Lung (tissue), 12 donors: Measurements from ENCODE around the gene LONP2. TPM values are rescaled to one million over a fixed set of nuclear protein-coding genes. Genes with fewer than 3 reads are reported as not detected.
A peak's percentile ranks its signal among the peaks of the same experiment; 100 is the strongest.
"Not testable (repeated sequence)": the region's sequence is repeated elsewhere in the genome, so short reads cannot be mapped to it uniquely, and the experiment has no call there.

Source experiments
- ATAC-seq: fragments of 200-7000 bp; cut with Tn5 transposase; one replicate; pipeline ENCODE4 v1.9.1; 2020; ENCODE audit warnings: moderate number of reproducible peaks; ENCODE audit not compliant: insufficient read depth, low FRiP score
- DNase-seq, 3 donors: peaks; one replicate each; pipeline ENCODE4 v3.0.0-alpha.2; 2013 to 2017
- H3K27ac ChIP-seq, 2 donors: one replicate each; pipeline ENCODE4 v1.5.1; 2013; ENCODE audit warnings: mild to moderate bottlenecking in 2 of 2, moderate library complexity in 2 of 2, control low read depth in 1 of 2, inconsistent platforms in 1 of 2, low read depth in 1 of 2, low read length in 1 of 2
- H3K27me3 ChIP-seq, 3 donors: one replicate each; pipeline ENCODE4 v1.5.1; 2013; ENCODE audit warnings: low read length in 2 of 3; ENCODE audit not compliant: control insufficient read depth in 3 of 3, insufficient read depth in 3 of 3
- H3K36me3 ChIP-seq, 4 donors: one replicate each; pipeline ENCODE4 v1.5.1; 2013; ENCODE audit warnings: low read length in 4 of 4, mild to moderate bottlenecking in 1 of 4, moderate library complexity in 1 of 4; ENCODE audit not compliant: control insufficient read depth in 4 of 4, insufficient read depth in 4 of 4
- H3K4me1 ChIP-seq, 5 donors: one replicate each; pipeline ENCODE4 v1.5.1; 2013; ENCODE audit warnings: low read length in 5 of 5, mild to moderate bottlenecking in 2 of 5, moderate library complexity in 1 of 5; ENCODE audit not compliant: control insufficient read depth in 5 of 5, insufficient read depth in 5 of 5
- H3K4me3 ChIP-seq: one replicate; pipeline ENCODE4 v1.5.1; 2013; ENCODE audit warnings: mild to moderate bottlenecking, control low read depth, moderate library complexity
- H3K9ac ChIP-seq, 2 donors: one replicate each; pipeline ENCODE4 v1.5.1; 2013; ENCODE audit warnings: low read length in 2 of 2, control low read depth in 1 of 2; ENCODE audit not compliant: insufficient read depth in 1 of 2
- H3K9me3 ChIP-seq, 4 donors: one replicate each; pipeline ENCODE4 v1.5.1; 2013; ENCODE audit warnings: low read length in 3 of 4, mild to moderate bottlenecking in 1 of 4, moderate library complexity in 1 of 4; ENCODE audit not compliant: control insufficient read depth in 4 of 4, insufficient read depth in 3 of 4
- CTCF ChIP-seq: IDR thresholded peaks from 2 replicates; pipeline ENCODE4 v1.5.1; 2012; ENCODE audit warnings: mild to moderate bottlenecking; ENCODE audit errors: control extremely low read depth, extremely low read depth
- WGBS, 2 donors: extraction: QIAGEN DNeasy Blood & Tissue Kit; methylation state at CpG; one replicate each; pipeline ENCODE4 v1.1.7; 2013; 5-methylcytosine and 5-hydroxymethylcytosine counted together
- polyA plus RNA-seq, 2 donors: library from polyadenylated mRNA; stranded (reverse); fragments of 200-250 nt; gene quantifications; one replicate each; pipeline ENCODE4 v1.2.1, GENCODE V29; 2013
- total RNA-seq, 2 donors: library from RNA; depleted of rRNA in 1 of 2; stranded (reverse); fragments of >200 nt in 1 of 2; gene quantifications; one replicate each; pipeline ENCODE4 v1.2.1, GENCODE V29; 2014 to 2021
- donor health status: control.
- donor health status: control.
- donor health status: Bipolar disorder and iron deficiency.
- donor health status: healthy.
- donor health status: DM: yes; HTN: yes; CAD: no.

The LONP2 gene
- total and polyA plus RNA-seq, 4 donors, result 20.7 to 81.5 (median 46.1) TPM

DNA sequence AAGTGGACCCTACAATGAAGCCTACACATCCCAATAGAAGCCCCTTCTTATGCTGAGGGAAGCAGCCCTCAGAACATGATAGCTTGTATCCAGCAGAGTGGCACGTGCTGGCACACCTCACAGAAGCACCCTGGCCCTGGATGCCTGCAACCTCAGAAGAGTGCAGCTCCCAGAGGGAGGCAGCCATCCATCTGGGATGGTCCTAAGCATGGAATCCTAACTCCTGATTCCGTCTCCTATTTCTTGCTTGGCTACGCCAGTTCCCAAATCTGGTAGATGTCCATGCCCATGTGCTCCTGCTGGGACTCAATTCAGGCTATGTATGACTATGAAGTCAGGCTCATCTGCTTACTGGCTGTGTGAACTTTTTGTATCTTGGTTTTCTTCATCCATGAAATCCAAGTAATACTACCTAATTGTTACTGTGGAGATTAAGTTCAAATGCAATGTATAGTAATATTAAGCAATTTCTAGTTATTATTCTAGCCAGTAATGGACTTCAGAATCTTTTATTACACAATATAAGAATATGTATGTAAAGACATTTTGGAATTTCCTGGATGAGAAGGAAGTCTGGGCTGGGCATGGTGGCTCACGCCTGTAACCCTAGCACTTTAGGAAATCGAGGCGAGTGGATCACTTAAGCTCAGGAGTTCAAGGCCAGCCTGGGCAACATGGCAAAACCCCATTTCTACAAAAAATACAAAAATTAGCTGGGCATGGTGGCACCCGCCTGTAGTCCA is 108.7 kb downstream of the LONP2 start:
- Histone ChIP-seq H3K27me3 (no peaks in the 10 kb centered on the region), H3K4me3 (no peak overlapping the region), H3K36me3 (peaks cover 10 to 39% (median 30%) of the 10 kb centered on the region in 4 donors), H3K4me1 (peaks cover 0 to 4% (median 3%) of the 10 kb centered on the region in 5 donors), H3K27ac (no peak overlapping the region), H3K9ac (no peak overlapping the region), H3K9me3 (no peaks in the 10 kb centered on the region)
- ATAC-seq (no peak), DNase-seq (no peak)
- no peak for TF ChIP-seq CTCF
- 83 to 86% methylated on average over 7 of the region's 7 CpGs for WGBS, 2 donors

DNA sequence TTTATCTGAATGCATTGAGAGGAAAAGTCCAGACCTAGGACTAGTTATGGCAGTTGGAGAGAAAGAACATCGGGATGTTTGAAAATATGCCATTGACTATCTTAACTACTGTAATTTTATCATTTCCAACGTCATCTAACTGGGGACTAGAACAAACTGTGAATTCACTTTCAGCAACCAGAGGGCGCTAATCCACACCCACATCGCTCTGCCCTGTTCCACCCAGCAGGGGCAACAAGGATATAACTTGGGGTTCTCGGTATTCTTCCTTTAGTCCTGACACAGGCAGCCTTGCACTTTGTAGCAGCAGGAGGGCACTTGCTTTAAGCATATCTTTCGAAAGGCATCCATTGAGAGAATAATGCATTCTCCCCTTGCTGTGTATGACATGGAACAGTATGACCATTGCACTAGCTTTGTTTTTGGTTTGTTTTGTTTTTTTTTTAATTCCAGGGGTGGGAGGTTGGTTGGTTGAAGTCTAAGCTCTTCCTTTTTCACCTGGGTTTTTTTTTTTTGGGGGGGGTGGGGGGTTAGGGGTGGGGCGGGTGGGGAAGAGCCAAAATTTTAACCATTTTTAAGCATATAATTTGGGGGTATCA is 109.6 kb downstream of the LONP2 start:
- Histone ChIP-seq H3K27ac (no peak overlapping the region), H3K9me3 (no peaks in the 10 kb centered on the region), H3K9ac (peak overlapping the region in 1 of 2 donors; percentile 42), H3K4me3 (no peak overlapping the region), H3K36me3 (peaks cover 10 to 36% (median 26%) of the 10 kb centered on the region in 4 donors), H3K27me3 (no peaks in the 10 kb centered on the region), H3K4me1 (peaks cover 0 to 4% (median 3%) of the 10 kb centered on the region in 5 donors)
- ATAC-seq (no peak), DNase-seq (peak; percentile 74 to 82 (median 78))
- WGBS, 2 donors, result 18 to 25% methylated on average over 7 of the region's 7 CpGs
- TF ChIP-seq CTCF, result peak; percentile 90

- not testable (repeated sequence) for DNase-seq, H3K27me3 ChIP-seq, H3K9ac ChIP-seq, H3K9me3 ChIP-seq, H3K4me3 ChIP-seq, H3K27ac ChIP-seq, H3K4me1 ChIP-seq, ATAC-seq
- 96 to 97% methylated on average over 5 of the region's 5 CpGs for WGBS, 2 donors
- peaks cover 10 to 34% (median 26%) of the 10 kb centered on the region in 4 donors for H3K36me3 ChIP-seq
Measured at GRCh38 chr16:48354385-48354784, 110.3 kb downstream of the LONP2 start.
